Measurements from ENCODE around the gene OSBPL8. TPM values are rescaled to one million over a fixed set of nuclear protein-coding genes. Genes with fewer than 3 reads are reported as not detected.

OSBPL8 gene
- total and polyA plus RNA-seq, 9 of the 15 experiments (the other 6 are each of a cell fraction or from before 2014, with no cell fraction given) = 17.4 to 82.7 (median 42.8) TPM

- TF ChIP-seq CREB3 (tag; conservative IDR thresholded peaks at IDR 0.05; ENCODE audit: low read depth) (peak; percentile 77), HLTF (IDR thresholded peaks at IDR 0.05) (no peak), RBM39 (optimal IDR thresholded peaks at IDR 0.05; ENCODE audit: low read depth, low read length) (no peak), ZNF449 (CRISPR knock-in tag; IDR thresholded peaks at IDR 0.05) (no peak), ZNF785 (CRISPR knock-in tag; IDR thresholded peaks at IDR 0.05) (no peak), TCF7L2 (IDR thresholded peaks at IDR 0.05; ENCODE audit: low read depth, low read length) (no peak), E2F4 (CRISPR knock-in tag; IDR thresholded peaks at IDR 0.05; ENCODE audit: low read depth) (no peak), ZFP1 (CRISPR knock-in tag; IDR thresholded peaks at IDR 0.05) (no peak), ILK (tag; IDR thresholded peaks at IDR 0.05; ENCODE audit: borderline replicate concordance, low read depth) (no peak), CBFA2T2 (conservative IDR thresholded peaks at IDR 0.05) (peak; percentile 79), ZNF124 (CRISPR knock-in tag; IDR thresholded peaks at IDR 0.05) (no peak), GABPB1 (CRISPR knock-in tag; IDR thresholded peaks at IDR 0.05) (peak; percentile 54; the same call in 1 of the 2 replicates), KDM4B (IDR thresholded peaks at IDR 0.05; ENCODE audit: borderline replicate concordance in 2 of 2, low read depth in 1 of 2) (no peak), DACH1 (IDR thresholded peaks at IDR 0.05; ENCODE audit: partially characterized antibody) (no peak), FOXJ3 (CRISPR knock-in tag; IDR thresholded peaks at IDR 0.05) (no peak), GTF2E2 (tag; IDR thresholded peaks at IDR 0.05) (no peak), BACH1 (tag; IDR thresholded peaks at IDR 0.05) (0 out of 2 replicates have a peak, but pooled peaks have one; percentile 6), GATA2 (CRISPR knock-in tag; IDR thresholded peaks at IDR 0.05) (no peak), ZBTB34 (CRISPR knock-in tag; IDR thresholded peaks at IDR 0.05) (no peak), KAT8 (IDR thresholded peaks at IDR 0.05; ENCODE audit: low read depth) (no peak), ZNF239 (CRISPR knock-in tag; IDR thresholded peaks at IDR 0.05) (0 out of 2 replicates have a peak, but pooled peaks have one; percentile 4), DIDO1 (tag; IDR thresholded peaks at IDR 0.05; ENCODE audit: low read depth) (no peak), CC2D1A (IDR thresholded peaks at IDR 0.05) (no peak), NR4A1 (CRISPR knock-in tag; IDR thresholded peaks at IDR 0.05) (no peak), NR4A1 (tag; IDR thresholded peaks at IDR 0.05) (no peak)
Observed at GRCh38 chr12:76559400-76560085, at the start of gene OSBPL8 (continued).
